MM.1S (cell line): ENCODE results near the gene TCF12.

Experiments
- EZH2 ChIP-seq: fragments of 300-600 bp; sonication (generic); optimal IDR thresholded peaks from 2 replicates; pipeline ENCODE3; 2017; ENCODE audit warnings: low read depth, mild to moderate bottlenecking, antibody characterized with exemption, low read length, mixed read lengths
- TF ChIP-seq, protein P1 (sequence below): fragments of 300-600 bp; sonication (generic); IDR thresholded peaks from 2 replicates; pipeline ENCODE4 v1.5.1; 2016; ENCODE audit warnings: antibody characterized with exemption, low read length, mixed read lengths

DNA sequence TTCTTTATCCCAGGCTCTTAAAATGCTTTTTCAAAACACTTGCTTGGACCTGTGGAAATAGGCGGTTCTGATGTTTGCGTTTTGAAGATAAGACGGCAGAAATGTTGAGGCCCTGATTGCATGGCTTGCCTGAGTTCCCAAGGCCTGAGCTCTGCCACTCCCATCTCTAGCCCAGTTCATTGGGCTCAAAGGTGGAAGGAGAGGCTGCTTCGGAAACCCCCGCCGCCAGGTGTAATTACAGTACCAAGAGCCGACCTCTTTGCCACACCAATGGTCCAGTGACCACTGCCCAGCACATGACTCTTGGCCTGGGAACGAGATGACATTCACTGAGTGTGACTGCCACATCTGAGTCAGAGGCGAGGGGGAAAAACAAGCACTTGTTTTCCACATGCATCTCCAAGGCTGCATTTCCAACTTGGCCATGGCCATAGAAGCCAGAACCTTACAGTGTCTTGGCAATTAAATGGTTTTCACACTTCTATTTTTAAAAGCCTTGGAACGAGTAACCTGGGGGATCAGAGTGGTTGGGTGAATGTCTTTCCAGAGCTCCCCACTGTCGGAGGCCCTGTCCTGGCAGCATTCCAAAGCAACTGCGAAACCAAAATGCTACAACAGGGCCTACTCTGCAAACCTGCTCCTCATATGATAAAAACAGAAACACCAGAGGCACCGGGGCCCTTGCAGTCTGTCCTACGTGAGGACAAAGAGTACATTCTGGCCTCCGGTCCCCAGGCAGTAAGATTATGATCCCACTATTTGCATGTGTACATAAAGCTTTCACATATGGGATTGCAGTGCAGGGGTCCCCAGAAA is 394.1 kb downstream of the TCF12 start:
- TF ChIP-seq, protein P1, sequence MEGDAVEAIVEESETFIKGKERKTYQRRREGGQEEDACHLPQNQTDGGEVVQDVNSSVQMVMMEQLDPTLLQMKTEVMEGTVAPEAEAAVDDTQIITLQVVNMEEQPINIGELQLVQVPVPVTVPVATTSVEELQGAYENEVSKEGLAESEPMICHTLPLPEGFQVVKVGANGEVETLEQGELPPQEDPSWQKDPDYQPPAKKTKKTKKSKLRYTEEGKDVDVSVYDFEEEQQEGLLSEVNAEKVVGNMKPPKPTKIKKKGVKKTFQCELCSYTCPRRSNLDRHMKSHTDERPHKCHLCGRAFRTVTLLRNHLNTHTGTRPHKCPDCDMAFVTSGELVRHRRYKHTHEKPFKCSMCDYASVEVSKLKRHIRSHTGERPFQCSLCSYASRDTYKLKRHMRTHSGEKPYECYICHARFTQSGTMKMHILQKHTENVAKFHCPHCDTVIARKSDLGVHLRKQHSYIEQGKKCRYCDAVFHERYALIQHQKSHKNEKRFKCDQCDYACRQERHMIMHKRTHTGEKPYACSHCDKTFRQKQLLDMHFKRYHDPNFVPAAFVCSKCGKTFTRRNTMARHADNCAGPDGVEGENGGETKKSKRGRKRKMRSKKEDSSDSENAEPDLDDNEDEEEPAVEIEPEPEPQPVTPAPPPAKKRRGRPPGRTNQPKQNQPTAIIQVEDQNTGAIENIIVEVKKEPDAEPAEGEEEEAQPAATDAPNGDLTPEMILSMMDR, result no peak
- no peak for TF ChIP-seq EZH2
